Progenitor cell of endocrine pancreas (in vitro differentiated cells): ENCODE measurements around the gene C1QTNF7. TPM values are rescaled to one million over a fixed set of nuclear protein-coding genes. Genes with fewer than 3 reads are reported as not detected.

Experiments
- DNase-seq: peaks from one replicate; pipeline ENCODE4 v3.0.0; 2021; ENCODE audit warnings: low spot score; ENCODE audit not compliant: unreplicated experiment
- H3K27ac Mint-ChIP-seq: 2 replicates; pipeline ENCODE4 v1.8.0; 2021; ENCODE audit warnings: mild to moderate bottlenecking, moderate library complexity, mixed read lengths
- H3K27me3 Mint-ChIP-seq: 2 replicates; pipeline ENCODE4 v1.8.0; 2021; ENCODE audit warnings: mixed read lengths
- H3K36me3 Mint-ChIP-seq: 2 replicates; pipeline ENCODE4 v1.8.0; 2022; ENCODE audit warnings: mixed read lengths; ENCODE audit not compliant: insufficient read depth
- H3K4me1 Mint-ChIP-seq: 2 replicates; pipeline ENCODE4 v1.8.0; 2021; ENCODE audit warnings: low read depth, mixed read lengths
- H3K4me3 Mint-ChIP-seq: 2 replicates; pipeline ENCODE4 v1.8.0; 2021; ENCODE audit warnings: low read depth, mild to moderate bottlenecking, moderate library complexity, mixed read lengths
- H3K9me3 Mint-ChIP-seq: 2 replicates; pipeline ENCODE4 v1.8.0; 2021; ENCODE audit warnings: low read depth, mixed read lengths
- CTCF ChIP-seq: fragments of 200-600 bp; sonication (generic); IDR thresholded peaks from one replicate; pipeline ENCODE4 v1.5.0; 2021; ENCODE audit warnings: antibody characterized with exemption, mild to moderate bottlenecking; ENCODE audit not compliant: unreplicated experiment
- total RNA-seq: library from RNA; stranded (reverse); gene quantifications from 2 replicates; pipeline ENCODE4 v1.2.1, GENCODE V29; 2021

The C1QTNF7 gene
- total RNA-seq, 1 donor from 2014 or later: not detected

- TF ChIP-seq CTCF: no peak
- Mint-ChIP-seq H3K9me3 (no peaks in the 10 kb centered on the region), H3K4me3 (no peak overlapping the region), H3K27ac (no peak overlapping the region), H3K27me3 (no peaks in the 10 kb centered on the region), H3K36me3 (no peaks in the 10 kb centered on the region), H3K4me1 (no peaks in the 10 kb centered on the region)
- no peak for DNase-seq
Observed at GRCh38 chr4:15418956-15419355, 8.9 kb upstream of the C1QTNF7 start.

GRCh38 chr4:15420642-15421041 is 7.2 kb upstream of the C1QTNF7 start:
- no peaks in the 10 kb centered on the region for H3K27me3 Mint-ChIP-seq
- H3K27ac Mint-ChIP-seq: no peak overlapping the region
- H3K9me3 Mint-ChIP-seq: no peaks in the 10 kb centered on the region
- H3K4me3 Mint-ChIP-seq: no peak overlapping the region
- H3K36me3 Mint-ChIP-seq: no peaks in the 10 kb centered on the region
- DNase-seq: no peak
- no peaks in the 10 kb centered on the region for H3K4me1 Mint-ChIP-seq
- no peak for TF ChIP-seq CTCF

GRCh38 chr4:15423285-15423711 is 4.5 kb upstream of the C1QTNF7 start:
- no peak overlapping the region for H3K4me3 Mint-ChIP-seq
- no peak for TF ChIP-seq CTCF

GRCh38 chr4:15425520-15425919 is 2.3 kb upstream of the C1QTNF7 start:
- no peak overlapping the region for H3K4me3 Mint-ChIP-seq

More at GRCh38 chr4:15423285-15423711, 4.5 kb upstream of the C1QTNF7 start:
- Mint-ChIP-seq H3K36me3 (no peaks in the 10 kb centered on the region), H3K27ac (no peak overlapping the region), H3K4me1 (no peaks in the 10 kb centered on the region), H3K9me3 (no peaks in the 10 kb centered on the region), H3K27me3 (no peaks in the 10 kb centered on the region)
- no peak for DNase-seq

GRCh38 chr4:15427161-15427560 is 672 bp upstream of the C1QTNF7 start:
- Mint-ChIP-seq H3K27me3 (no peaks in the 10 kb centered on the region), H3K27ac (no peak overlapping the region), H3K9me3 (peaks cover 5% of the 10 kb centered on the region), H3K36me3 (no peaks in the 10 kb centered on the region), H3K4me1 (no peaks in the 10 kb centered on the region), H3K4me3 (no peak overlapping the region)
- no peak for DNase-seq
- TF ChIP-seq CTCF: no peak

More at GRCh38 chr4:15425520-15425919, 2.3 kb upstream of the C1QTNF7 start:
- H3K36me3 Mint-ChIP-seq: no peaks in the 10 kb centered on the region
- H3K9me3 Mint-ChIP-seq: no peaks in the 10 kb centered on the region
- no peaks in the 10 kb centered on the region for H3K4me1 Mint-ChIP-seq
- DNase-seq: no peak
- no peaks in the 10 kb centered on the region for H3K27me3 Mint-ChIP-seq
- H3K27ac Mint-ChIP-seq: no peak overlapping the region
- no peak for TF ChIP-seq CTCF
